MM.1S (cell line): ENCODE data around the gene TSHR.

Experiments
- CTCF ChIP-seq: fragments of 300-600 bp; sonication (generic); IDR thresholded peaks from 2 replicates; pipeline ENCODE4 v1.5.1; 2016; ENCODE audit warnings: antibody characterized with exemption, low read length, mixed read lengths
- EZH2phosphoT487 ChIP-seq: fragments of 300-600 bp; sonication (generic); IDR thresholded peaks from 2 replicates; pipeline ENCODE4 v1.6.1; 2018; ENCODE audit warnings: antibody characterized with exemption, low read length

GRCh38 chr14:80906336-80906735 is 49.1 kb upstream of the TSHR start:
- TF ChIP-seq CTCF (no peak), EZH2phosphoT487 (no peak)
